HepG2 (cell line): Measurements from ENCODE around the gene GCHFR. TPM values are rescaled to one million over a fixed set of nuclear protein-coding genes. Genes with fewer than 3 reads are reported as not detected.

Source experiments
- FOXP4 ChIP-seq: sonication (generic); formaldehyde crosslinking; IDR thresholded peaks from 2 replicates; pipeline ENCODE4 v1.4.0; 2020; ENCODE audit warnings: missing genetic modification reagents
- HNRNPUL1 ChIP-seq: fragments of 200-400 bp; formaldehyde crosslinking; IDR thresholded peaks from 2 replicates; pipeline ENCODE4 v1.6.1; 2017; ENCODE audit warnings: low read depth, mild to moderate bottlenecking, low read length, moderate library complexity
- IRF1 ChIP-seq: sonication (generic); formaldehyde crosslinking; IDR thresholded peaks from 2 replicates; pipeline ENCODE4 v1.4.0; 2020; ENCODE audit warnings: low read depth, mild to moderate bottlenecking, missing genetic modification reagents
- MTF1 ChIP-seq: sonication (generic); formaldehyde crosslinking; IDR thresholded peaks from 2 replicates; pipeline ENCODE4 v1.5.0; 2020; ENCODE audit warnings: missing genetic modification reagents
- MYPOP ChIP-seq: sonication (generic); formaldehyde crosslinking; IDR thresholded peaks from 2 replicates; pipeline ENCODE4 v1.8.1; 2023; ENCODE audit warnings: mild to moderate bottlenecking, moderate library complexity, missing genetic modification reagents
- RFX3 ChIP-seq: IDR thresholded peaks from 2 replicates; pipeline ENCODE4 v1.6.1; 2016; ENCODE audit warnings: missing biosample characterization, missing genetic modification reagents
- YY1 ChIP-seq: IDR thresholded peaks from 2 replicates; pipeline ENCODE4 v1.6.1; 2011; ENCODE audit warnings: low read length, low read depth, moderate library complexity, mild to moderate bottlenecking; ENCODE audit not compliant: insufficient read depth, insufficient replicate concordance
- ZC3H13 ChIP-seq: sonication (generic); formaldehyde crosslinking; IDR thresholded peaks from 2 replicates; pipeline ENCODE4 v1.8.1; 2023; ENCODE audit warnings: mild to moderate bottlenecking, missing genetic modification reagents, moderate library complexity
- ZNF251 ChIP-seq: sonication (generic); formaldehyde crosslinking; IDR thresholded peaks from 2 replicates; pipeline ENCODE4 v1.9.0; 2021; ENCODE audit warnings: mild to moderate bottlenecking, missing genetic modification reagents
- ZNF292 ChIP-seq: sonication (generic); formaldehyde crosslinking; IDR thresholded peaks from 2 replicates; pipeline ENCODE4 v1.8.1; 2022; ENCODE audit warnings: mild to moderate bottlenecking, low read depth, missing genetic modification reagents, borderline replicate concordance
- ZNF326 ChIP-seq: sonication (generic); formaldehyde crosslinking; IDR thresholded peaks from 2 replicates; pipeline ENCODE4 v1.4.0; 2020; ENCODE audit warnings: missing genetic modification reagents, borderline replicate concordance
- ZNF333 ChIP-seq: sonication (generic); formaldehyde crosslinking; IDR thresholded peaks from 2 replicates; pipeline ENCODE4 v1.4.0; 2020; ENCODE audit warnings: mild to moderate bottlenecking, missing genetic modification reagents, borderline replicate concordance
- polyA plus RNA-seq, 8 experiments: library from polyadenylated mRNA; depleted of rRNA in 3 of 8; stranded (reverse) in 7 of 8; unstranded in 1 of 8; fragments of >200 nt; fragmentation: Illumina TruSeq in 4 of 8; extraction: Trizol in 4 of 8; gene quantifications; 2 replicates each; pipeline versions ENCODE4 v1.2.1 to v1.2.3, GENCODE V29; 2011 to 2016; ENCODE audit warnings: low read depth in 4 of 8, missing spikeins in 1 of 8, mixed read lengths in 1 of 8; ENCODE audit not compliant: insufficient read depth in 1 of 8
- total RNA-seq, 5 experiments: library from RNA; depleted of rRNA; stranded (reverse); fragments of >200 nt; fragmentation: Illumina TruSeq; extraction: Trizol; gene quantifications; 2 replicates each; pipeline ENCODE4 v1.2.3, GENCODE V29; 2016; ENCODE audit warnings: low read depth in 1 of 5
- TF ChIP-seq, protein P1 (sequence below), 2 experiments: fragments of 450-650 bp in 1 of 2; sonication (generic) in 1 of 2; formaldehyde crosslinking in 1 of 2; IDR thresholded peaks; 2 replicates each; pipeline versions ENCODE4 v1.6.1 to v1.8.0; 2016 to 2022; ENCODE audit warnings: antibody characterized with exemption in 1 of 2, mild to moderate bottlenecking in 1 of 2, missing genetic modification reagents in 1 of 2

Gene GCHFR
- total and polyA plus RNA-seq, 2 of the 13 experiments (the other 11 are each of a cell fraction or from before 2014, with no cell fraction given), result 51.5 to 92.4 TPM

DNA sequence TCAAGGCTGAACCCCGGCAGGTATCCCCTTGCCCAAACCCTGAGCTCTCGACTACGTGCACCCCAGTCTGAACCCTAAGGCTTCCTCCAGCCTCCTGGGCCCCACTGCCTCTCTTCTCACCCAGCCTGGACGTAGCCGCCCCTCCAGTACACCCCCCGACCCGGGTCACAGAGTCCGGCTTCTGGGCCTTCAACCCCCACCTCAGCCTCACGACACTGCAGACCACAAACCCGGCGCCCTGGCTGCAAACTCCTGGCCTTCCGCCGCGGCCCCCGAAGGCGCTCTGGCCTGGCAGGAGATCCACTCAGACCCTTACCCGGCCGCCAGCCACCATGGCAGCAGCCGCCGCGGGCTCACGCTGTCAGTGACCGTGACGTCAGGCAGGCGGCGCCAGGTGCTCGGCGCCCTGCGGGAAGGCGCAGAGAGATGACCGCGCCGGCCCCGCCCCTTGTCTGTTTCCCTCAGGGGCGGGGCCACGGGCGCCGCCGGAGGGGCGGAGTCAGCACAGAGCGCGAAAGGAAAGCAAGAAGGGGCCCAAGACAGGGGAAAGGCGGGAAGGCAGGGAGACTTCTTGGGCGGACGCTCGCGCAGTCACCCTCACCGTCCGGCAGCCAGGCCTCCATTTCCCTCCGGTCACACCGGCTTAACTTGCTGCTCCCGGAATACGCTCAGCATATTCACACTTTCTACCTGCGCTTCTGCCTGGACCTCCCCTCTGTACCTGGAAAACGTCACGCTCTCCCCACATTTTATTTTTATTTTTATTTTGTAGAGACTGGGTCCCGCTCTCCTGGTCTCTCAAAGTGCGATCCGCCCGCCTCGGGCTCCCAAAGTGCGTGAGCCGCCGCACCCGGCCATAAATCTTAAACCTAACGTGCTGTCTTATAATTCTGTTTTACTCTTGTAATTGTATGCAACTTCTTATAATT is 8.7 kb upstream of the GCHFR start, which contains the start of gene RMDN3 (continued):
- TF ChIP-seq ZNF333 (CRISPR knock-in tag), result no peak
- no peak; the same call in 1 of the 2 replicates for TF ChIP-seq FOXP4
- TF ChIP-seq YY1, result peak; percentile 88
- TF ChIP-seq IRF1 (CRISPR knock-in tag), result no peak
- 0 out of 2 replicates have a peak, but pooled peaks have one; percentile 6 for TF ChIP-seq ZNF292 (CRISPR knock-in tag)
- TF ChIP-seq, protein P1, sequence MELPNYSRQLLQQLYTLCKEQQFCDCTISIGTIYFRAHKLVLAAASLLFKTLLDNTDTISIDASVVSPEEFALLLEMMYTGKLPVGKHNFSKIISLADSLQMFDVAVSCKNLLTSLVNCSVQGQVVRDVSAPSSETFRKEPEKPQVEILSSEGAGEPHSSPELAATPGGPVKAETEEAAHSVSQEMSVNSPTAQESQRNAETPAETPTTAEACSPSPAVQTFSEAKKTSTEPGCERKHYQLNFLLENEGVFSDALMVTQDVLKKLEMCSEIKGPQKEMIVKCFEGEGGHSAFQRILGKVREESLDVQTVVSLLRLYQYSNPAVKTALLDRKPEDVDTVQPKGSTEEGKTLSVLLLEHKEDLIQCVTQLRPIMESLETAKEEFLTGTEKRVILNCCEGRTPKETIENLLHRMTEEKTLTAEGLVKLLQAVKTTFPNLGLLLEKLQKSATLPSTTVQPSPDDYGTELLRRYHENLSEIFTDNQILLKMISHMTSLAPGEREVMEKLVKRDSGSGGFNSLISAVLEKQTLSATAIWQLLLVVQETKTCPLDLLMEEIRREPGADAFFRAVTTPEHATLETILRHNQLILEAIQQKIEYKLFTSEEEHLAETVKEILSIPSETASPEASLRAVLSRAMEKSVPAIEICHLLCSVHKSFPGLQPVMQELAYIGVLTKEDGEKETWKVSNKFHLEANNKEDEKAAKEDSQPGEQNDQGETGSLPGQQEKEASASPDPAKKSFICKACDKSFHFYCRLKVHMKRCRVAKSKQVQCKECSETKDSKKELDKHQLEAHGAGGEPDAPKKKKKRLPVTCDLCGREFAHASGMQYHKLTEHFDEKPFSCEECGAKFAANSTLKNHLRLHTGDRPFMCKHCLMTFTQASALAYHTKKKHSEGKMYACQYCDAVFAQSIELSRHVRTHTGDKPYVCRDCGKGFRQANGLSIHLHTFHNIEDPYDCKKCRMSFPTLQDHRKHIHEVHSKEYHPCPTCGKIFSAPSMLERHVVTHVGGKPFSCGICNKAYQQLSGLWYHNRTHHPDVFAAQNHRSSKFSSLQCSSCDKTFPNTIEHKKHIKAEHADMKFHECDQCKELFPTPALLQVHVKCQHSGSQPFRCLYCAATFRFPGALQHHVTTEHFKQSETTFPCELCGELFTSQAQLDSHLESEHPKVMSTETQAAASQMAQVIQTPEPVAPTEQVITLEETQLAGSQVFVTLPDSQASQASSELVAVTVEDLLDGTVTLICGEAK (IDR thresholded peaks at IDR 0.05), result no peak
- TF ChIP-seq, protein P1 (CRISPR knock-in tag; IDR thresholded peaks at IDR 0.05), result no peak
- no peak for TF ChIP-seq MTF1 (CRISPR knock-in tag)
- 0 out of 2 replicates have a peak, but pooled peaks have one; percentile 35 for TF ChIP-seq MYPOP
- no peak for TF ChIP-seq ZNF326 (CRISPR knock-in tag)
- no peak for TF ChIP-seq RFX3 (CRISPR knock-in tag)
- no peak for TF ChIP-seq ZNF251 (CRISPR knock-in tag)
- TF ChIP-seq ZC3H13 (CRISPR knock-in tag), result peak; percentile 43; the same call in 1 of the 2 replicates
- peak; percentile 85; the same call in 1 of the 2 replicates for TF ChIP-seq HNRNPUL1
